HG02981 (cell line): ENCODE results near the gene ZMIZ1.

Experiments
- ATAC-seq: cut with Tn5 transposase; IDR thresholded peaks from one replicate; pipeline ENCODE4 v1.9.1; 2021; ENCODE audit warnings: mild to moderate bottlenecking, moderate library complexity; ENCODE audit not compliant: unreplicated experiment

The ZMIZ1 gene

GRCh38 chr10:79200346-79200745 lies 131.6 kb downstream of the ZMIZ1 start:
- no peak for ATAC-seq

- ATAC-seq: no peak
These were observed 132.9 kb downstream of the ZMIZ1 start for GRCh38 chr10:79201706-79202105.

GRCh38 chr10:79202188-79203013 lies 133.6 kb downstream of the ZMIZ1 start:
- ATAC-seq: peak; percentile 48

- no peak for ATAC-seq
These were observed 134.4 kb downstream of the ZMIZ1 start for GRCh38 chr10:79203014-79203644.

- no peak for ATAC-seq
These were observed 135.1 kb downstream of the ZMIZ1 start for GRCh38 chr10:79203833-79204232.

- no peak for ATAC-seq
These were observed 137.7 kb downstream of the ZMIZ1 start for GRCh38 chr10:79206300-79207095.

GRCh38 chr10:79207096-79207357 lies 138.3 kb downstream of the ZMIZ1 start:
- ATAC-seq: no peak

- ATAC-seq: no peak
These were observed 139.0 kb downstream of the ZMIZ1 start for GRCh38 chr10:79207726-79208125.

GRCh38 chr10:79208251-79208983 lies 139.7 kb downstream of the ZMIZ1 start:
- ATAC-seq: no peak

- no peak for ATAC-seq
These were observed 140.6 kb downstream of the ZMIZ1 start for GRCh38 chr10:79209340-79209739.

- no peak for ATAC-seq
These were observed 141.1 kb downstream of the ZMIZ1 start for GRCh38 chr10:79209831-79210230.

- ATAC-seq: no peak
These were observed 141.9 kb downstream of the ZMIZ1 start for GRCh38 chr10:79210672-79211071.

GRCh38 chr10:79211616-79212015 lies 142.8 kb downstream of the ZMIZ1 start:
- ATAC-seq: no peak

GRCh38 chr10:79215531-79215930 lies 146.8 kb downstream of the ZMIZ1 start:
- no peak for ATAC-seq

- no peak for ATAC-seq
These were observed 150.7 kb downstream of the ZMIZ1 start for GRCh38 chr10:79219322-79219957.

GRCh38 chr10:79220307-79220706 lies 151.5 kb downstream of the ZMIZ1 start:
- ATAC-seq: no peak

GRCh38 chr10:79221110-79222051 lies 152.6 kb downstream of the ZMIZ1 start:
- no peak for ATAC-seq

- ATAC-seq: no peak
These were observed 153.4 kb downstream of the ZMIZ1 start for GRCh38 chr10:79222186-79222585.
